ENCODE measurements around the gene TMX3.

Gene TMX3

DNA sequence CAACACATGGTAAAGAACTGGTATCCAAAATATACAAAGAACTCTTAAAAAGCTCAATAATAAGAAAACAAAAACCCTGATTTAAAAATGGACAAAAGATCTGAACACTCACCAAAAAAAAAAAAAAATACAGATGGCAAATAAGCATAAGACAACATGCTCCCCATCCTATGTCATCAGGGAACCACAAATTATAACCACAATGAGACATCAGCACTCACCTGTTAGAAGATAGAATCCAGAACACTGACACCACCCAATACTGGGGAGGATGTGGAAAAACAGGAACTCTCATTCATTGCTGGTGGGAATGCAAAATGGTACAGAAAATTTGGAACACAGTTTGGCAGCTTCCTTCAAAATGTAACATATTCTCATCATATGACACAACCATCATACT lies 66.7 kb downstream of the TMX3 start:
- no peak for TF ChIP-seq ZNF384 (IDR thresholded peaks at IDR 0.05)
- no peak for TF ChIP-seq ARNT (IDR thresholded peaks at IDR 0.05)
- TF ChIP-seq PKNOX1 (IDR thresholded peaks at IDR 0.05) = no peak
- no peak for TF ChIP-seq L3MBTL2 (conservative IDR thresholded peaks at IDR 0.05)
- ChIA-PET CTCF (no interaction called here), POLR2A (no interaction called here)
- no peak for DNase-seq (ENCODE audit: extremely low spot score)

GRCh38 chr18:68642003-68642402 lies 72.9 kb downstream of the TMX3 start:
- ChIA-PET POLR2A (no interaction called here), CTCF (no interaction called here)
- TF ChIP-seq LEF1 (IDR thresholded peaks at IDR 0.05; ENCODE audit: borderline replicate concordance) = no peak
- no peak for TF ChIP-seq FOXA1 (IDR thresholded peaks at IDR 0.05)
- no peak for TF ChIP-seq L3MBTL2 (conservative IDR thresholded peaks at IDR 0.05)
- no peak for TF ChIP-seq SP1 (IDR thresholded peaks at IDR 0.05)
- no peak for TF ChIP-seq CTBP1 (IDR thresholded peaks at IDR 0.05; ENCODE audit: borderline replicate concordance)
- TF ChIP-seq TARDBP (IDR thresholded peaks at IDR 0.05) = no peak
- TF ChIP-seq SUZ12 (IDR thresholded peaks at IDR 0.05) = no peak
- TF ChIP-seq HDGF (IDR thresholded peaks at IDR 0.05; ENCODE audit: borderline replicate concordance) = no peak
- no peak for TF ChIP-seq FOXK2 (IDR thresholded peaks at IDR 0.05)
- no peak for DNase-seq (ENCODE audit: extremely low spot score)

DNA sequence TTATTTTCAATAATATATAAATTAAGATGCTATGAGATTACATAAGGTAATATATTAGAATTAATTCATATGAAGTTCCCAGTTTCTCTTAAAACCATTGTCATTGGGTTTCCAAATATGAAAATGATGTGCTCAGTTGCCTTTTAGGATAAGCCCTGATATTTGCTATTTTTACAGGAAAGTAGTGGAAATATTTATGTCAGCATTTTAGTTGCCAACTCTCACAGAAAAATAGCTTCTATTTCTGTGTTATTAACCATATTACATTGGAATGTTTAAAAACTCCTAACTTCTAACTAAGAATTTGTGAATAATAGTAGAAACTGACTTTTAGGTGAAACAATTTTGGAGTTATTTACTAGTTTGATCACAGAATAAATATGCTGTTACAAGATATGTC lies 74.0 kb downstream of the TMX3 start:
- ChIA-PET CTCF (no interaction called here), POLR2A (no interaction called here)
- DNase-seq (ENCODE audit: extremely low spot score) = no peak
- TF ChIP-seq ARNT (IDR thresholded peaks at IDR 0.05) (no peak), HDGF (IDR thresholded peaks at IDR 0.05; ENCODE audit: borderline replicate concordance) (no peak), SUZ12 (IDR thresholded peaks at IDR 0.05) (no peak), FOXA1 (IDR thresholded peaks at IDR 0.05) (no peak), SP1 (IDR thresholded peaks at IDR 0.05) (no peak), L3MBTL2 (conservative IDR thresholded peaks at IDR 0.05) (no peak), CTBP1 (IDR thresholded peaks at IDR 0.05; ENCODE audit: borderline replicate concordance) (no peak), ELF4 (IDR thresholded peaks at IDR 0.05) (no peak), BHLHE40 (IDR thresholded peaks at IDR 0.05; ENCODE audit: borderline replicate concordance) (no peak)

- ChIA-PET POLR2A (no interaction called here), CTCF (no interaction called here)
- DNase-seq (ENCODE audit: extremely low spot score) = no peak
- TF ChIP-seq FOXM1 (IDR thresholded peaks at IDR 0.05; ENCODE audit: borderline replicate concordance) = no peak
- no peak for TF ChIP-seq L3MBTL2 (conservative IDR thresholded peaks at IDR 0.05)
- no peak for TF ChIP-seq PKNOX1 (IDR thresholded peaks at IDR 0.05)
- TF ChIP-seq BHLHE40 (IDR thresholded peaks at IDR 0.05; ENCODE audit: borderline replicate concordance) = no peak
- no peak for TF ChIP-seq ZNF384 (IDR thresholded peaks at IDR 0.05)
- no peak for TF ChIP-seq SP1 (IDR thresholded peaks at IDR 0.05)
- no peak for TF ChIP-seq HDGF (IDR thresholded peaks at IDR 0.05; ENCODE audit: borderline replicate concordance)
- no peak for TF ChIP-seq NFRKB (IDR thresholded peaks at IDR 0.05)
- no peak for TF ChIP-seq SUZ12 (IDR thresholded peaks at IDR 0.05)
- TF ChIP-seq FOXA1 (IDR thresholded peaks at IDR 0.05) = no peak
- no peak for TF ChIP-seq CTBP1 (IDR thresholded peaks at IDR 0.05; ENCODE audit: borderline replicate concordance)
- TF ChIP-seq ELF4 (IDR thresholded peaks at IDR 0.05) = no peak
Observed at GRCh38 chr18:68638613-68639012, 76.3 kb downstream of the TMX3 start.

GRCh38 chr18:68627812-68628211 lies 87.1 kb downstream of the TMX3 start:
- ChIA-PET POLR2A (no interaction called here), CTCF (no interaction called here)
- TF ChIP-seq FOXK2 (IDR thresholded peaks at IDR 0.05) = no peak
- TF ChIP-seq HDGF (IDR thresholded peaks at IDR 0.05; ENCODE audit: borderline replicate concordance) = no peak
- TF ChIP-seq SUZ12 (IDR thresholded peaks at IDR 0.05) = no peak
- TF ChIP-seq PKNOX1 (IDR thresholded peaks at IDR 0.05) = no peak
- no peak for TF ChIP-seq LEF1 (IDR thresholded peaks at IDR 0.05; ENCODE audit: borderline replicate concordance)
- no peak for TF ChIP-seq FOXM1 (IDR thresholded peaks at IDR 0.05; ENCODE audit: borderline replicate concordance)
- TF ChIP-seq FOXA1 (IDR thresholded peaks at IDR 0.05) = no peak
- no peak for TF ChIP-seq ELF4 (IDR thresholded peaks at IDR 0.05)
- no peak for TF ChIP-seq TARDBP (IDR thresholded peaks at IDR 0.05)
- no peak for TF ChIP-seq NFRKB (IDR thresholded peaks at IDR 0.05)
- no peak for TF ChIP-seq ZNF384 (IDR thresholded peaks at IDR 0.05)
- no peak for DNase-seq (ENCODE audit: extremely low spot score)

All from HEK293T (cell line).